Activated CD4-positive, alpha-beta T cell treated with anti-CD3 and anti-CD28 coated beads, Interleukin-2, amount 10 ng/mL, durations not matched to agents 7 days and 5 days (primary cell): ENCODE data around the gene KRT84. TPM values are rescaled to one million over a fixed set of nuclear protein-coding genes. Genes with fewer than 3 reads are reported as not detected.

Source experiments
- CTCF ChIA-PET: fragments of 350-600 bp; sonication (Branson Sonifier 250); formaldehyde crosslinking; loops from one replicate; lab custom pipeline; 2021; ENCODE audit warnings: antibody characterized with exemption; lab: Charles Lee
- POLR2A ChIA-PET: fragments of 350-600 bp; sonication (Branson Sonifier 250); formaldehyde crosslinking; loops from one replicate; lab custom pipeline; 2021; ENCODE audit warnings: antibody characterized with exemption; lab: Charles Lee
- DNase-seq: peaks from one replicate; pipeline ENCODE4 v3.0.0-alpha.2; 2020
- H3K27ac Mint-ChIP-seq: one replicate; pipeline ENCODE4 v1.8.0; 2021; ENCODE audit warnings: mild to moderate bottlenecking, moderate library complexity, mixed read lengths
- H3K27me3 Mint-ChIP-seq: one replicate; pipeline ENCODE4 v1.8.0; 2021; ENCODE audit warnings: mixed read lengths
- H3K36me3 Mint-ChIP-seq: one replicate; pipeline ENCODE4 v1.8.0; 2021; ENCODE audit warnings: low read depth, mixed read lengths
- H3K4me1 Mint-ChIP-seq: one replicate; pipeline ENCODE4 v1.8.0; 2021; ENCODE audit warnings: mixed read lengths
- H3K4me3 Mint-ChIP-seq: one replicate; pipeline ENCODE4 v1.8.0; 2021; ENCODE audit warnings: mild to moderate bottlenecking, moderate library complexity, mixed read lengths
- H3K9me3 Mint-ChIP-seq: one replicate; pipeline ENCODE4 v1.8.0; 2021; ENCODE audit warnings: mixed read lengths
- total RNA-seq, 2 experiments: library from RNA; stranded (reverse); gene quantifications; one replicate each; pipeline ENCODE4 v1.2.3, GENCODE V29; 2021

The KRT84 gene
- total RNA-seq, 2 experiments from 2014 or later: not detected

DNA sequence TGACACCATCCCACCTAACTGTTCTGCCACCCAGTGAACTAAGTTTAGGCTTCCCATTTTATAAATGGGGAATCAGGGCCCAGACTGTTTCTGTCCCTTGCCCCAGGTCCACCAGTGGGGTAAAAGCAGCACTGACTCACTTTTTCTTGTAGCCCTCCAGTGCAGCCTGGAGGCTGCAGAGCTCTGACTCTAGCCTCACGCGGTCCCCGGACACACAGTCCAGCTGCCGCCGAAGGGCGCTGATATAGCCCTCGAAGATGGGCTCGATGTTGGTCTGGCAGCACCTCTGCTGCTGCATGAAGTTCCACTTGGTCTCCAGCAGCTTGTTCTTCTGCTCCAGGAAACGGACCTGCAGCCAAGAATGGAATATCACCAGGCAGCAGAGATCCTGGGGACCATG, 18.1 kb upstream of the KRT84 start:
- no peak overlapping the region for H3K4me3 Mint-ChIP-seq
- H3K27ac Mint-ChIP-seq: no peak overlapping the region
- no peak for DNase-seq
- ChIA-PET CTCF (interaction anchor here (1.0 kb wide), 1 partner anchor 9 kb away, joined by 3 read pairs; no protein-coding TSS in a partner anchor), POLR2A (no interaction called here)
- no peaks in the 10 kb centered on the region for H3K4me1 Mint-ChIP-seq
- H3K9me3 Mint-ChIP-seq: no peaks in the 10 kb centered on the region
- H3K36me3 Mint-ChIP-seq: no peaks in the 10 kb centered on the region
- H3K27me3 Mint-ChIP-seq: peaks cover 3% of the 10 kb centered on the region

DNA sequence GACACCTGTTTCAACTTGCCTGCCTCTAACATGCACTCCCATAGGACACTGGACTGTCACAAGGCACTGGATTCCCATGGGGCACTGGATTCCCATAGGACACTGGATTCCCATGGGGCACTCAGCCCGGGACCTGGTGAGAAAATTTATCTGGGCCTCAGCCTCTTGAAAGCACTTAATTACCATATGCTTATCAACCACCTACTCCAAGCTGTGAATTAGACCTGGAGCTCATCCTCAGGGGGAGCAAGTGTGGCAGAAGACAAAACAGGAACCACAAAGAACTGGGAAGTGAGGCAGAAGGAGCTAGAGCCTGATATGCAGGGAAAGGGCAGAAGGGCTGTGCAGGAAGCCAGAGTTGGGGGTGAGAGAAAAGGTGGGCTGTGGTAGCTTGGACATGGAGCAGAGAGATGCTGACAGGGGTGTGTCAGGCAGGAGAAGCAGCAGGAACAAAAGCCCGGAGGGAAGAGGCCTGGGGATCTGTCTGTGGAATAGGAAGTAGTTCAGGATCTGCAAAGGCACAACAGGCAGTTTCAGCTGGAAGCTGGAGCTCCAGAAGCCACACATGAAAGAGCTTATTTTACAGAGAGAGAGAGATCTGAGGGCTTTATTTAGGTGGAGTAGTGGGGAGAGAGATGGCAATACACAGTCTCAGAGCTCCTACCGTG, 17.6 kb upstream of the KRT84 start:
- Mint-ChIP-seq H3K36me3 (no peaks in the 10 kb centered on the region), H3K4me1 (no peaks in the 10 kb centered on the region), H3K27ac (no peak overlapping the region), H3K4me3 (no peak overlapping the region), H3K9me3 (no peaks in the 10 kb centered on the region), H3K27me3 (peaks cover 3% of the 10 kb centered on the region)
- ChIA-PET CTCF (no interaction called here), POLR2A (no interaction called here)
- no peak for DNase-seq

DNA sequence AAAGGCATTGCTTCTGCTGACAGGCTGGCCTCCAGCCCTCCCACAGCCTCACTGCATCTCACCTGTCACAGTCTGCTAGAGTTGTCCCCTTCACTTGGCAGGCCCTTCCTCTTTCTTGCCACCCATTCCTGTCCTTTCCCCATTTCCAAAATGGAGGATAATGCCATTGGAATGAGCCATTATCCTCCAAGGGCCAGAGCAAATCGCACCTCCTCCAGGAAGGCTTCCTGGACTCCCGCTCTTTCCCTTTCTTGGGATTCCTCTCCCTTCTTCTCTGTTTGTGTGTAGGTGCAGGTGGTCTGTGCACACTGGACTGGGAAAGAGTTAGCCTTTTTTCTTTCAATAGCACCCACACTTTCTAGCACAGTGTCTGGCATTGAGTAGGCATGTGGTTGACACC, 16.9 kb upstream of the KRT84 start:
- Mint-ChIP-seq H3K9me3 (no peaks in the 10 kb centered on the region), H3K4me3 (no peak overlapping the region), H3K27ac (no peak overlapping the region), H3K27me3 (peaks cover 3% of the 10 kb centered on the region), H3K36me3 (no peaks in the 10 kb centered on the region), H3K4me1 (no peaks in the 10 kb centered on the region)
- POLR2A ChIA-PET: no interaction called here
- CTCF ChIA-PET: interaction anchor here (1.6 kb wide), 1 partner anchor 21 kb away, joined by 4 read pairs; no protein-coding TSS in a partner anchor
- no peak for DNase-seq

DNA sequence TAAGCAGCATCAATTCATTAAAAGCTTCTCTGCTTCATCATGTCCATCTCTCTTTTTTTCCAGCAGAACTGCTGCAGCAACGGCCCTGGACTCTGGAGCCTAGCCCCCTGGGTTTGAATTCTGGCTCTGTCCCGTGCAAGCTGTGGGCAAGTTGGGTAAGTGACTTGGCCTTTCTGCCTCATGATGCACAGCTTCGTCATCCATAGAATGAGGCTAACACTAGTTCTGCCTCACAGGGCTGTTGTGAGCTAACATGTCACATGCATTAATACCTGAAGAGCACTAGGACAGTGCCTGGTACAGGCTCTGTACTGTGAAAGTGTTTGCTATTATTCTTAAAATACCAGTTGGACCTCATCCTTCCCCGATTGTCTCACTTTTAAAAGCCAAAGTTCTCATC, 16.5 kb upstream of the KRT84 start:
- H3K27ac Mint-ChIP-seq: no peak overlapping the region
- no peak overlapping the region for H3K4me3 Mint-ChIP-seq
- no peaks in the 10 kb centered on the region for H3K36me3 Mint-ChIP-seq
- CTCF ChIA-PET: interaction anchor here (1.6 kb wide), 1 partner anchor 20 kb away, joined by 4 read pairs; no protein-coding TSS in a partner anchor
- no peaks in the 10 kb centered on the region for H3K9me3 Mint-ChIP-seq
- POLR2A ChIA-PET: no interaction called here
- H3K4me1 Mint-ChIP-seq: no peaks in the 10 kb centered on the region
- DNase-seq: no peak
- H3K27me3 Mint-ChIP-seq: peaks cover 3% of the 10 kb centered on the region

DNA sequence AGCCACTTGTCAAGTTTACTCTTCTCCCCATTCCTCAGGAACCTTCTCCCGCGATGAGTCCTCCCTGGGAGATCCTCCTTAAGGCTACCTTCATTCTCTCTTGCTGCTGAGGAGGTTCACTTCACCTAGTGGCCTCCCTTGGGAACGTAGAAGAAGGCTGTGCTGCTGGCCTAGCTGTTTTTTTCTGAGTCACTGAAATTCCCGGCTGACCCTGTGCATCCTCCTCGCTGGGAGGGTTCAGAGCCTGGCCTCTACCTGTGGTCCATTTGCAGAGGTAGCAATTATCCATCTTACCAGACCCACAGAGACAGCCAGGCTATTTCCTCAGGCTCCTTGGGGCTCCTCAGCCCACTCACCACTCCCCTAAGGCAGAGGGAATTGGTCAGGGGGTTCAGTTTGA, 16.1 kb upstream of the KRT84 start:
- Mint-ChIP-seq H3K4me1 (no peaks in the 10 kb centered on the region), H3K9me3 (no peaks in the 10 kb centered on the region), H3K27ac (no peak overlapping the region), H3K27me3 (peaks cover 3% of the 10 kb centered on the region), H3K36me3 (no peaks in the 10 kb centered on the region), H3K4me3 (no peak overlapping the region)
- ChIA-PET POLR2A (no interaction called here), CTCF (interaction anchor here (1.6 kb wide), 1 partner anchor 20 kb away, joined by 4 read pairs; no protein-coding TSS in a partner anchor)
- no peak for DNase-seq

DNA sequence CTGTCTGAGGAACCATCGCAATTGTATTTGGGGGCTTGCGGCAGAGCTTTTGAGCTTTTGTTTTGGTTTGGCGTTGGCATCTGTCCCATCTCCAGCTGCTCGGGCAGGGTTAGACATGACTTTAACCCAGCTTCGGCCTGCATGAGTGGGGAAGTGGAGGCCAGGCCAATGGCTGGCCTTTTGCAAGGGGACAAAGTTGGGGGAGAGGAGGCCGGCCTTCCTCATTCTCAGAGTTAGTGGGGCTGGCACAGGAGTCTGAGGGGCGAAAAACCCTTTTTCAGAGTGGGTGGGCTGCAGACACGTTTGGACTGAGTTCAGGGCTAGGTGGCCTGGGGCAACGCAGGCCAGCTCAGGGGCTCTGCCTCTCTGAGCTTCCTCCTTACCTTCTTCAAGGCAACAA, 15.5 kb upstream of the KRT84 start:
- POLR2A ChIA-PET: no interaction called here
- H3K4me3 Mint-ChIP-seq: no peak overlapping the region
- no peaks in the 10 kb centered on the region for H3K4me1 Mint-ChIP-seq
- DNase-seq: no peak
- H3K27me3 Mint-ChIP-seq: peaks cover 3% of the 10 kb centered on the region
- CTCF ChIA-PET: interaction anchor here (1.6 kb wide), 1 partner anchor 19 kb away, joined by 4 read pairs; no protein-coding TSS in a partner anchor
- H3K27ac Mint-ChIP-seq: no peak overlapping the region
- no peaks in the 10 kb centered on the region for H3K9me3 Mint-ChIP-seq
- H3K36me3 Mint-ChIP-seq: no peaks in the 10 kb centered on the region

DNA sequence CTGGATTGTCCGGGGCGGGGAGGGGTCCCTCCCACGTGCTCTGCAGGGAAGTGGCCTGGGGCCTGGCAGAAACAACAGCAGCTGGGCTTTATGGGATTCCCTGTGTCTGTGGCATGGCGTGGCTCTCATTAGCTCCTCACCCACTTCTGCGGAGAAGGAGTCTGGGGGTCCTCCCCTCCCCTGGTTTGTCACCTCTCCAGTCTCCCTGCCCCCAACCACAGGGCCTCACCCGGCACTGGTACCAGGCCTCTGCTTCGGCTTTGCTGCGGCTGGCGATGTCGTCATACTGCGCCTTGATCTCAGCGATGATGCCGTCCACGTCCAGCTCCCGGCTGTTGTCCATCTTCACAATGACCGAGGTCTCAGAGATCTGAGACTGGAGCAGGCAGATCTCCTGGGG, 14.3 kb upstream of the KRT84 start:
- no peak overlapping the region for H3K27ac Mint-ChIP-seq
- H3K9me3 Mint-ChIP-seq: no peaks in the 10 kb centered on the region
- ChIA-PET POLR2A (no interaction called here), CTCF (no interaction called here)
- H3K4me1 Mint-ChIP-seq: no peaks in the 10 kb centered on the region
- DNase-seq: no peak
- no peaks in the 10 kb centered on the region for H3K36me3 Mint-ChIP-seq
- H3K27me3 Mint-ChIP-seq: peaks cover 3% of the 10 kb centered on the region
- H3K4me3 Mint-ChIP-seq: no peak overlapping the region

DNA sequence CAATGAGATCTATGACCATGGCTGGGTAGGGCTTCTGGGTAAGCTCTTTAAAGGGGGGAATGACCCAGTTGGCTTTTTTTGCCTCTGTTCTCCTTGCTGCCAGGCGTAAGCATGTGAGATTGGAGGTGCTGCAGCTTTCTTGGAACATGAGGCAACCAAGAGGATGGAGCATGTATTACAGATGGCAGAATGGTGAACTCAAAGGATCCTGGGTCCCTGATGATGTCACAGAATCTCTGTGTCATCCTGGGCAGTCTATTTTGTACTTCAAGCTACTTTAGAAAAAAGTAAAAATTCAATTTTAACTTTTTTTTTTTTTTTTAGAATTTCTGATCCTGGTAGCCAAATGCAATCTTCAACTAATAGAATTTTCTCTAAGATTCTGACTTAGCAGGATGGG, 12.7 kb upstream of the KRT84 start:
- no peaks in the 10 kb centered on the region for H3K4me1 Mint-ChIP-seq
- H3K9me3 Mint-ChIP-seq: no peaks in the 10 kb centered on the region
- no peak overlapping the region for H3K4me3 Mint-ChIP-seq
- ChIA-PET CTCF (interaction anchor here (0.7 to 1.3 kb wide), 4 partner anchors 26 to 475 kb away, joined by 3 to 4 read pairs (median 4); no protein-coding TSS in a partner anchor), POLR2A (no interaction called here)
- H3K27me3 Mint-ChIP-seq: peaks cover 3% of the 10 kb centered on the region
- DNase-seq: no peak
- H3K27ac Mint-ChIP-seq: no peak overlapping the region
- H3K36me3 Mint-ChIP-seq: no peaks in the 10 kb centered on the region

DNA sequence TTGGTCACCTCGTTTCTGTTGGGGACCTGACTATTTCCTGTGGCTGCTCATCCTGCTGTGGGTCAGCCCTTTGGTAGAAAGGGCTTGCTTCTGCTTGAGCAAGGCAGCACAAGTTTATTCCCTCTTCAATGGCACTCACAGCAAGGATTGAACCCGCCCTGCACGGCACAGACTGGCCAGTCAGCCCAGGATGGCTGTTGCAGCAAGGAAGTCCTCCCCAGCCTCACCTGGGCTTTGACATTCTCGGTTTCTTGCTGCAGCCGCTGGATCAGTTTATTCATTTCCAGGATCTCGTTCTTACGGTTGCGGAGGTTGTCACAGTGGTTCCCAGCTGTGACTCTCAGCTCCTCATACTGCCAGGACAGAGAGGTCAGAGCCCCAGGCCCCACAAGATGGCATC, 11.2 kb upstream of the KRT84 start:
- Mint-ChIP-seq H3K27me3 (peaks cover 3% of the 10 kb centered on the region), H3K27ac (no peak overlapping the region), H3K36me3 (no peaks in the 10 kb centered on the region), H3K4me3 (no peak overlapping the region), H3K4me1 (no peaks in the 10 kb centered on the region), H3K9me3 (no peaks in the 10 kb centered on the region)
- no peak for DNase-seq
- ChIA-PET POLR2A (no interaction called here), CTCF (no interaction called here)

DNA sequence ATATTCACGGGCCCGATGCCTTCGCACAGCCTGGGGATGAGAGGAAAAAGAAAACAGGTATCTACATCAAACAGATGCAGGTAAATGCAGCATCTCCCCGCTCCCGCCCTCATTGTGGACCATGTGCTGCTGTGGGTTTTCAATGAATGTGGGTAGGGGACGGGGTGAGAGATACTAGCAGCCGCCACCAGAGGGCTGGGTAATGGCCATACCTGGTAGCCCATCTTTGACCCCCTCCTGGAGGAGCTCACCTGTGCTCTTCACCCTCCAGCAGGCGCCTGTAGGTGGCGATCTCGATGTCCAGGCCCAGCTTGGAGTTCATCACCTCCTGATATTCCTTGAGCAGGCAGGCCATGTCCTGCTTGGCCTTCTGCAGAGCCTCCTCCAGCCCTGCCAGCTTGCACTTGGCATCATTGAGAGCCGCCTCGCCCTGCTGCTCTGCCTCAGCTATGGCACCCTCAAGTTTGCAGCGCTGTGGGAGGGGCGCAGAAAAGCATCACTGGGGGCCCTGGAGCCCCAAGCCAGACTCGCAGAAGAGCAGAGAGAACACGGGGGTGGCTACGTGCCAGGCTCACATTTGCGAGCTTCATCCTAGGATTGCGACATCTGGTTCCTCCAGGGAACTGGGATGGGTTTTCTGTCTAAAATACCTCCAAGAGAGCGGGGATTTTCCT, 10.4 kb upstream of the KRT84 start:
- ChIA-PET CTCF (interaction anchor here (0.6 kb wide), 1 partner anchor 349 kb away, joined by 5 read pairs; no protein-coding TSS in a partner anchor), POLR2A (no interaction called here)
- H3K27me3 Mint-ChIP-seq: peaks cover 3% of the 10 kb centered on the region
- no peak overlapping the region for H3K27ac Mint-ChIP-seq
- H3K9me3 Mint-ChIP-seq: no peaks in the 10 kb centered on the region
- H3K36me3 Mint-ChIP-seq: no peaks in the 10 kb centered on the region
- no peaks in the 10 kb centered on the region for H3K4me1 Mint-ChIP-seq
- DNase-seq: no peak
- no peak overlapping the region for H3K4me3 Mint-ChIP-seq

DNA sequence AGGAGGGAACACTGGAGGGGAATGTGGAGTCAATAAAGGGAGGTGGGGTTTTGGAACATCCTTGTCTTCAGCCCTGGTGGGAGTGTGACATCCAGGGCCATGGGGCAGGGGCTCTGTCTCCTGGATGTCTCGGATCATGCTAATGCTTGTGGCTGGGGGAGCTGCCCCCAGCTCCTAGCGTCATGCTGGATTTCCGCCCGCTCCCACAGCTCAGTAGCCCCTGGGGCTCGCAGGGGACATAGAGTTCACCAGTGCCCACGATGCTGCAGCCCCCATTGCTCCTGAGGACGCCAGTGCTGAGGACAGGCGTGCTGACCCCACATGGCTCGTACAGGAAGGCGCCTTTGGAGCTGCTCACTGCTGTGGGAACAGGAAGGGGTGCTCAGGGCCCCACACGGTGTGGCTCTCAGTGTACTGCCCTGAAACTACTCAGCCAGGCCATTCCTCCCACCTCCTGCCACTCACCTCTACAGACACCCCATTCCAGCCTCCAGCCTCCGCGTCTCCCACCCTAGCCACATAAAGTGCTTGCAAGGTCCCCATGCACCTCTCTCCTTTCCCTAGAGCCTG, 9.5 kb upstream of the KRT84 start:
- no peak for DNase-seq
- H3K27ac Mint-ChIP-seq: no peak overlapping the region
- peaks cover 3% of the 10 kb centered on the region for H3K27me3 Mint-ChIP-seq
- ChIA-PET POLR2A (no interaction called here), CTCF (interaction anchor here (0.6 to 1.0 kb wide), 3 partner anchors 9 to 350 kb away, joined by 3 to 5 read pairs (median 3); no protein-coding TSS in a partner anchor)
- H3K4me3 Mint-ChIP-seq: no peak overlapping the region
- H3K36me3 Mint-ChIP-seq: no peaks in the 10 kb centered on the region
- no peaks in the 10 kb centered on the region for H3K4me1 Mint-ChIP-seq
- H3K9me3 Mint-ChIP-seq: no peaks in the 10 kb centered on the region

DNA sequence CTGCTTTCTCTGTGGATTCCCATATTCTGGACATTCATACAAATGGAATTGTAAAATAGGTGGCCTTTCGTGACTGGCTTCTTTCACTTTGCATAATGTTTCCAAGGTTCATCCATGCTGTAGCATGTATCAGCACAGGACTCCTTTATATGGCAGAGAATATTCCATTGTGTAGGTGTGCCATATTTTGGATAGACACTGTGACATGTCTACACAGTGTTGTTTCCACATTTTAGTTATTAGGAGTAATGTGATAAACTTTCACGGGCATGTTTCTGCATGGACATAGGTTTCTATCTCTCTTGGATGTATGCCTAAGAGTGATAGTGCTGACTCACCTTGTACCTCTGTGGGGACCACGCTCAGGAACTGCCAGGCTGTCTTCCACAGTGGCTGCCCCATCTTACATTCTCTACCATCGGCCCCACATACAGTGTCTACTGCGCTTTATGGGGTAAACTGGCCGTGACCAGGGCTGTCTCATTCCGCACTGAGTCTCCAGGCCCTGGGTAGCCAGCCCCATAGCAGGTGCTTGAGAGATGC, 7.1 kb upstream of the KRT84 start:
- POLR2A ChIA-PET: no interaction called here
- Mint-ChIP-seq H3K4me1 (no peaks in the 10 kb centered on the region), H3K4me3 (no peak overlapping the region), H3K27ac (no peak overlapping the region), H3K9me3 (no peaks in the 10 kb centered on the region), H3K36me3 (no peaks in the 10 kb centered on the region), H3K27me3 (no peaks in the 10 kb centered on the region)
- no peak for DNase-seq
- CTCF ChIA-PET: interaction anchor here (1.1 kb wide), 1 partner anchor 167 kb away, joined by 4 read pairs; no protein-coding TSS in a partner anchor

DNA sequence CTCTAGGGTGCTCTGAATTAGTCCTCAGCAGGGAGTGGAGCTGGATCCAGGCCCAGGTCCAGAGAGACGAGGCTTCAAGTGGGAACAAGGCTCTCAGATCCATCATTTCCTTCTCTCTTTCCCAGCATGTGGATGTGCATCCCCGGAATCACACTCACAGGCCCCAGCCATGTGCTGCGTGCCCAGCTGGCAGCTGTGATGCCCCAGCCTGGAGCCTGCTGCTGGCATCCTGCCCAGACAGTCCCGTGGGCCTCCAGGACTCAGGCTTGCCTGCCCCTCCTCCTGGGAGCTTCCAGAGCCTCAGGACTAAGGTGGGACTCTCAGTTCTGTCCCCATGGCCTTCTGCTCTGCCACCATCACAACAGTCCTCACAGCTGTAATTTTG, 6.2 kb upstream of the KRT84 start:
- no peak for DNase-seq
- no peaks in the 10 kb centered on the region for H3K27me3 Mint-ChIP-seq
- no peak overlapping the region for H3K4me3 Mint-ChIP-seq
- no peak overlapping the region for H3K27ac Mint-ChIP-seq
- POLR2A ChIA-PET: no interaction called here
- CTCF ChIA-PET: interaction anchor here (0.7 to 1.1 kb wide), 2 partner anchors 19 to 168 kb away, joined by 3 to 4 read pairs; no protein-coding TSS in a partner anchor
- H3K9me3 Mint-ChIP-seq: no peaks in the 10 kb centered on the region
- no peaks in the 10 kb centered on the region for H3K36me3 Mint-ChIP-seq
- H3K4me1 Mint-ChIP-seq: no peaks in the 10 kb centered on the region
